HCT116 (cell line): ENCODE results near the gene SUPT3H. TPM values are rescaled to one million over a fixed set of nuclear protein-coding genes. Genes with fewer than 3 reads are reported as not detected.

Experiments used
- ATAC-seq: fragments of 200-7000 bp; cut with Tn5 transposase; 2 replicates; pipeline ENCODE4 v1.9.1; 2020; ENCODE audit warnings: mild to moderate bottlenecking, moderate library complexity
- BruUV-seq: library from RNA; stranded (reverse); fragments of 400-500 nt; replicated peaks from 2 replicates; lab custom pipeline; 2021; lab: Mats Ljungman, UMichigan
- CTCF ChIA-PET: fragments of 300-600 bp; sonication (Branson Sonifier 250); formaldehyde crosslinking; loops from one replicate; lab custom pipeline; 2021; ENCODE audit warnings: antibody characterized with exemption; lab: Charles Lee
- POLR2A ChIA-PET: fragments of 300-600, 350-600 bp; sonication (Branson Sonifier 250); formaldehyde crosslinking; loops from one replicate; lab custom pipeline; 2021; ENCODE audit warnings: antibody characterized with exemption; lab: Charles Lee
- RAD21 ChIA-PET, 2 experiments: fragments of 300-600 bp; sonication (Branson Sonifier 250); formaldehyde crosslinking; loops; one replicate each; lab custom pipeline; 2023; ENCODE audit warnings: low total read pairs in 2 of 2; ENCODE audit not compliant: uncharacterized antibody in 2 of 2, unreplicated experiment in 2 of 2, low non-redundant PET in 1 of 2; lab: Charles Lee
- DNase-seq: peaks from one replicate; pipeline ENCODE4 v3.0.0-alpha.2; 2010; ENCODE audit warnings: low read depth, low spot score
- H2AFZ ChIP-seq: fragments of 200-600 bp; shearing (Covaris generic), sonication (generic); 2 replicates; pipeline ENCODE4 v1.6.1; 2017; ENCODE audit warnings: low read depth, mixed run types, mixed read lengths, antibody characterized with exemption, low read length; ENCODE audit not compliant: poor library complexity, severe bottlenecking
- H3K27ac ChIP-seq: 2 replicates; pipeline ENCODE4 v1.5.1; 2012; ENCODE audit warnings: low read depth, low read length
- H3K27me3 ChIP-seq: fragments of 200-600 bp; sonication (generic); 2 replicates; pipeline ENCODE4 v1.6.1; 2016; ENCODE audit warnings: mixed run types, low read length, mixed read lengths; ENCODE audit not compliant: insufficient read depth
- H3K36me3 ChIP-seq, 2 experiments: fragments of 200-500 bp in 1 of 2; fragments of 200-600 bp in 1 of 2; sonication (Bioruptor generic) in 1 of 2; sonication (generic) in 1 of 2; 2 replicates each; pipeline versions ENCODE4 v1.5.1 to v1.6.1; 2014 to 2016; ENCODE audit warnings: low read length in 2 of 2, inconsistent platforms in 1 of 2, mixed read lengths in 1 of 2, mixed run types in 1 of 2; ENCODE audit not compliant: insufficient read depth in 2 of 2, control insufficient read depth in 1 of 2
- H3K4me1 ChIP-seq, 2 experiments: fragments of 200-600 bp in 1 of 2; sonication (generic) in 1 of 2; 2 replicates each; pipeline versions ENCODE4 v1.5.1 to v1.6.1; 2012 to 2017; ENCODE audit warnings: low read length in 2 of 2, inconsistent platforms in 1 of 2, mild to moderate bottlenecking in 1 of 2, mixed read lengths in 1 of 2, mixed run types in 1 of 2, moderate library complexity in 1 of 2; ENCODE audit not compliant: insufficient read depth in 2 of 2, control insufficient read depth in 1 of 2
- H3K4me2 ChIP-seq: fragments of 200-600 bp; sonication (generic); 2 replicates; pipeline ENCODE4 v1.6.1; 2017; ENCODE audit warnings: mixed run types, low read length, mixed read lengths
- H3K4me3 ChIP-seq, 2 experiments: fragments of 200-600 bp in 1 of 2; sonication (generic) in 1 of 2; replicated peaks in 1 of 2; 2 replicates each; pipeline ENCODE4 v1.5.1; 2011 to 2016; ENCODE audit warnings: low read length in 2 of 2, control low read depth in 1 of 2, low read depth in 1 of 2, mild to moderate bottlenecking in 1 of 2, mixed read lengths in 1 of 2, mixed run types in 1 of 2
- H3K79me2 ChIP-seq: fragments of 200-600 bp; sonication (generic); 2 replicates; pipeline ENCODE4 v1.6.1; 2017; ENCODE audit warnings: mild to moderate bottlenecking, mixed run types, low read length, moderate library complexity, mixed read lengths; ENCODE audit not compliant: insufficient read depth
- H3K9ac ChIP-seq: fragments of 200-600 bp; sonication (generic); 2 replicates; pipeline ENCODE4 v1.6.1; 2016; ENCODE audit warnings: low read length, mixed read lengths
- H3K9me2 ChIP-seq: fragments of 200-600 bp; sonication (generic), shearing (Covaris generic); 2 replicates; pipeline ENCODE4 v1.6.1; 2017; ENCODE audit warnings: mixed run types, mild to moderate bottlenecking, moderate library complexity; ENCODE audit not compliant: insufficient read depth
- H3K9me3 ChIP-seq, 2 experiments: fragments of 200-500 bp in 1 of 2; fragments of 200-600 bp in 1 of 2; sonication (Bioruptor generic) in 1 of 2; sonication (generic) in 1 of 2; 2 replicates each; pipeline ENCODE4 v1.6.1; 2014 to 2017; ENCODE audit warnings: low read length in 2 of 2, mixed read lengths in 2 of 2, inconsistent platforms in 1 of 2, low read depth in 1 of 2, mild to moderate bottlenecking in 1 of 2, mixed run types in 1 of 2, moderate library complexity in 1 of 2; ENCODE audit not compliant: control insufficient read depth in 1 of 2, insufficient read depth in 1 of 2
- H4K20me1 ChIP-seq: fragments of 200-600 bp; sonication (generic), shearing (Covaris generic); 2 replicates; pipeline ENCODE4 v1.6.1; 2017; ENCODE audit warnings: mixed run types, mild to moderate bottlenecking, moderate library complexity; ENCODE audit not compliant: insufficient read depth
- ATF3 ChIP-seq: IDR thresholded peaks from 2 replicates; pipeline ENCODE4 v1.6.1; 2012
- CEBPB ChIP-seq: IDR thresholded peaks from 2 replicates; pipeline ENCODE4 v1.6.1; 2012; ENCODE audit warnings: low read depth
- EGR1 ChIP-seq: IDR thresholded peaks from 2 replicates; pipeline ENCODE4 v1.6.1; 2012; ENCODE audit warnings: low read depth
- EZH2 ChIP-seq: fragments of 200-600 bp; sonication (generic); IDR thresholded peaks from 2 replicates; pipeline ENCODE4 v1.6.1; 2017; ENCODE audit warnings: antibody characterized with exemption, mixed run types
- EZH2phosphoT487 ChIP-seq: fragments of 200-600 bp; IDR thresholded peaks from 2 replicates; pipeline ENCODE4 v1.6.1; 2018; ENCODE audit warnings: antibody characterized with exemption, borderline replicate concordance
- FOSL1 ChIP-seq: IDR thresholded peaks from 2 replicates; pipeline ENCODE4 v1.6.1; 2012; ENCODE audit warnings: low read depth
- JUND ChIP-seq: IDR thresholded peaks from 2 replicates; pipeline ENCODE4 v1.6.1; 2012
- MAX ChIP-seq: IDR thresholded peaks from 2 replicates; pipeline ENCODE4 v1.6.1; 2012
- POLR2A ChIP-seq: IDR thresholded peaks from 2 replicates; pipeline ENCODE4 v1.7.0; 2011; ENCODE audit warnings: borderline replicate concordance; ENCODE audit not compliant: insufficient read depth, insufficient read length; ENCODE audit errors: extremely low read depth
- POLR2AphosphoS5 ChIP-seq: IDR thresholded peaks from 2 replicates; pipeline ENCODE4 v1.6.1; 2011; ENCODE audit warnings: mild to moderate bottlenecking, low read depth, low read length, moderate library complexity
- RAD21 ChIP-seq: IDR thresholded peaks from 2 replicates; pipeline ENCODE4 v1.6.1; 2012; ENCODE audit warnings: low read depth, mild to moderate bottlenecking
- SIN3A ChIP-seq: IDR thresholded peaks from 2 replicates; pipeline ENCODE4 v1.6.1; 2012; ENCODE audit warnings: low read depth
- SRF ChIP-seq: IDR thresholded peaks from 2 replicates; pipeline ENCODE4 v1.6.1; 2012; ENCODE audit warnings: low read depth
- YY1 ChIP-seq: IDR thresholded peaks from 2 replicates; pipeline ENCODE4 v1.6.1; 2011; ENCODE audit warnings: low read length, low read depth, moderate library complexity, mild to moderate bottlenecking; ENCODE audit not compliant: insufficient replicate concordance; ENCODE audit errors: extremely low read depth
- ZBTB33 ChIP-seq: IDR thresholded peaks from 2 replicates; pipeline ENCODE4 v1.6.1; 2011; ENCODE audit warnings: mild to moderate bottlenecking, low read length, moderate library complexity; ENCODE audit not compliant: insufficient replicate concordance; ENCODE audit errors: extremely low read depth
- ZNF274 ChIP-seq: fragments of 200-500 bp; sonication (Bioruptor generic); IDR thresholded peaks from 2 replicates; pipeline ENCODE4 v1.6.1; 2014; ENCODE audit warnings: mild to moderate bottlenecking, low read depth, low read length, inconsistent platforms
- intact Hi-C: fragments of 100-400 bp; cut with micrococcal nuclease; formaldehyde crosslinking; loops from 2 replicates; pipeline ENCODE4 v1.10.0; 2022
- total RNA-seq: library from RNA; stranded (reverse); gene quantifications from one replicate; pipeline ENCODE4 v1.2.1, GENCODE V29; 2021; ENCODE audit not compliant: unreplicated experiment
- TF ChIP-seq, protein P1 (sequence below), 3 experiments: fragments of 200-600 bp in 1 of 3; sonication (generic) in 1 of 3; IDR thresholded peaks in 2 of 3; conservative IDR thresholded peaks in 1 of 3; 2 replicates each; pipeline ENCODE4 v1.5.1; 2012 to 2017; ENCODE audit warnings: low read depth in 2 of 3, low read length in 2 of 3, antibody characterized with exemption in 1 of 3, borderline replicate concordance in 1 of 3, control low read depth in 1 of 3, mild to moderate bottlenecking in 1 of 3, mixed read lengths in 1 of 3, mixed run types in 1 of 3, moderate library complexity in 1 of 3; ENCODE audit not compliant: insufficient read depth in 1 of 3

SUPT3H gene
- total RNA-seq, 1 experiment from 2014 or later: 7.4 TPM

- no peaks in the 10 kb centered on the region for H3K9me2 ChIP-seq
- POLR2A ChIA-PET: no interaction called here
- intact Hi-C loops: no loop called here
- H3K4me3 ChIP-seq: no peak overlapping the region
- no TSS peak for BruUV-seq
- no peaks in the 10 kb centered on the region for H3K79me2 ChIP-seq
- TF ChIP-seq CEBPB (no peak), YY1 (no peak), ZBTB33 (no peak), ZNF274 (no peak), MAX (no peak), EGR1 (no peak), ATF3 (no peak), POLR2AphosphoS5 (no peak), FOSL1 (no peak), POLR2A (no peak), SRF (no peak), JUND (no peak), RAD21 (no peak), EZH2 (no peak), EZH2phosphoT487 (no peak), SIN3A (no peak)
- TF ChIP-seq, protein P1, sequence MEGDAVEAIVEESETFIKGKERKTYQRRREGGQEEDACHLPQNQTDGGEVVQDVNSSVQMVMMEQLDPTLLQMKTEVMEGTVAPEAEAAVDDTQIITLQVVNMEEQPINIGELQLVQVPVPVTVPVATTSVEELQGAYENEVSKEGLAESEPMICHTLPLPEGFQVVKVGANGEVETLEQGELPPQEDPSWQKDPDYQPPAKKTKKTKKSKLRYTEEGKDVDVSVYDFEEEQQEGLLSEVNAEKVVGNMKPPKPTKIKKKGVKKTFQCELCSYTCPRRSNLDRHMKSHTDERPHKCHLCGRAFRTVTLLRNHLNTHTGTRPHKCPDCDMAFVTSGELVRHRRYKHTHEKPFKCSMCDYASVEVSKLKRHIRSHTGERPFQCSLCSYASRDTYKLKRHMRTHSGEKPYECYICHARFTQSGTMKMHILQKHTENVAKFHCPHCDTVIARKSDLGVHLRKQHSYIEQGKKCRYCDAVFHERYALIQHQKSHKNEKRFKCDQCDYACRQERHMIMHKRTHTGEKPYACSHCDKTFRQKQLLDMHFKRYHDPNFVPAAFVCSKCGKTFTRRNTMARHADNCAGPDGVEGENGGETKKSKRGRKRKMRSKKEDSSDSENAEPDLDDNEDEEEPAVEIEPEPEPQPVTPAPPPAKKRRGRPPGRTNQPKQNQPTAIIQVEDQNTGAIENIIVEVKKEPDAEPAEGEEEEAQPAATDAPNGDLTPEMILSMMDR (IDR thresholded peaks at IDR 0.05 in 2 of 3, conservative IDR thresholded peaks at IDR 0.05 in 1 of 3; ENCODE audit: borderline replicate concordance in 1 of 3, insufficient read depth in 1 of 3, low read depth in 2 of 3, low read length in 2 of 3): no peak
- H3K4me2 ChIP-seq: no peak overlapping the region
- no peak for DNase-seq
- CTCF ChIA-PET: no interaction called here
- H4K20me1 ChIP-seq: no peaks in the 10 kb centered on the region
- RAD21 ChIA-PET: no interaction called here
- no peak overlapping the region for H2AFZ ChIP-seq
- ATAC-seq: no peak
- no peaks in the 10 kb centered on the region for H3K9me3 ChIP-seq
- H3K36me3 ChIP-seq: no peaks in the 10 kb centered on the region
- H3K27me3 ChIP-seq: no peaks in the 10 kb centered on the region
- no peaks in the 10 kb centered on the region for H3K4me1 ChIP-seq
- no peak overlapping the region for H3K27ac ChIP-seq
- no peak overlapping the region for H3K9ac ChIP-seq
These were observed 254.7 kb downstream of the SUPT3H start for GRCh38 chr6:45123023-45123422.
